IMR-90 (cell line): Measurements from ENCODE around the gene ZNF426. TPM values are rescaled to one million over a fixed set of nuclear protein-coding genes. Genes with fewer than 3 reads are reported as not detected.
A peak's percentile ranks its signal among the peaks of the same experiment; 100 is the strongest.

Source experiments
- ATAC-seq: fragments of 200-7000 bp; cut with Tn5 transposase; 2 replicates; pipeline ENCODE4 v1.9.1; 2020; ENCODE audit warnings: low read depth, mild to moderate bottlenecking, moderate library complexity
- BruUV-seq: library from RNA; stranded (reverse); fragments of 400-500 nt; replicated peaks from 2 replicates; lab custom pipeline; 2021; lab: Mats Ljungman, UMichigan
- CTCF ChIA-PET: fragments of 300-600 bp; formaldehyde crosslinking; extraction: SDS; loops from one replicate; lab custom pipeline; 2021; ENCODE audit warnings: antibody characterized with exemption; lab: Yijun Ruan, JAX
- POLR2A ChIA-PET: fragments of 300-600 bp; sonication (Branson Sonifier 250); formaldehyde crosslinking; loops from one replicate; lab custom pipeline; 2022; ENCODE audit warnings: antibody characterized with exemption; ENCODE audit not compliant: unreplicated experiment; lab: Charles Lee
- DNase-seq: peaks from one replicate; pipeline ENCODE4 v3.0.0; 2013
- H2AFZ ChIP-seq: replicated peaks from 2 replicates; pipeline ENCODE3; 2013; ENCODE audit warnings: low read length, mild to moderate bottlenecking; ENCODE audit not compliant: poor library complexity
- H2AK5ac ChIP-seq: 2 replicates; pipeline ENCODE4 v1.6.1; 2013; ENCODE audit warnings: low read depth, low read length, inconsistent platforms
- H2AK9ac ChIP-seq: replicated peaks from 2 replicates; pipeline ENCODE3; 2013; ENCODE audit warnings: mild to moderate bottlenecking, low read depth, low read length, moderate library complexity; ENCODE audit not compliant: poor library complexity
- H2BK120ac ChIP-seq: 2 replicates; pipeline ENCODE4 v1.6.1; 2013; ENCODE audit warnings: low read depth, low read length, inconsistent platforms
- H2BK15ac ChIP-seq: 3 replicates; pipeline ENCODE4 v1.6.1; 2013; ENCODE audit warnings: low read depth, low read length, inconsistent platforms
- H2BK20ac ChIP-seq: 2 replicates; pipeline ENCODE4 v1.6.1; 2013; ENCODE audit warnings: low read depth, mild to moderate bottlenecking, inconsistent platforms, low read length, moderate library complexity
- H2BK5ac ChIP-seq: 2 replicates; pipeline ENCODE4 v1.6.1; 2013; ENCODE audit warnings: mild to moderate bottlenecking, low read depth, low read length, inconsistent platforms; ENCODE audit not compliant: poor library complexity, severe bottlenecking
- H3K14ac ChIP-seq: replicated peaks from 2 replicates; pipeline ENCODE4 v1.6.1; 2013; ENCODE audit warnings: low read depth, low read length, inconsistent platforms
- H3K18ac ChIP-seq: 2 replicates; pipeline ENCODE4 v1.6.1; 2013; ENCODE audit warnings: low read depth, low read length, control low read depth
- H3K23ac ChIP-seq: 2 replicates; pipeline ENCODE4 v1.6.1; 2013; ENCODE audit warnings: low read depth, low read length, inconsistent platforms
- H3K27ac ChIP-seq: 2 replicates; pipeline ENCODE4 v1.5.1; 2013; ENCODE audit warnings: mild to moderate bottlenecking, control low read depth, low read length; ENCODE audit not compliant: insufficient read depth
- H3K27me3 ChIP-seq: 2 replicates; pipeline ENCODE4 v1.6.1; 2013; ENCODE audit warnings: low read length; ENCODE audit not compliant: control insufficient read depth, insufficient read depth
- H3K36me3 ChIP-seq: 2 replicates; pipeline ENCODE4 v1.6.1; 2013; ENCODE audit warnings: low read length, mixed read lengths; ENCODE audit not compliant: control insufficient read depth, insufficient read depth
- H3K4ac ChIP-seq: 2 replicates; pipeline ENCODE4 v1.6.1; 2013; ENCODE audit warnings: low read depth, low read length, inconsistent platforms
- H3K4me1 ChIP-seq: 2 replicates; pipeline ENCODE4 v1.6.1; 2013; ENCODE audit warnings: low read length, mixed read lengths; ENCODE audit not compliant: control insufficient read depth, insufficient read depth
- H3K4me2 ChIP-seq: 2 replicates; pipeline ENCODE4 v1.6.1; 2013; ENCODE audit warnings: low read depth, mild to moderate bottlenecking, control low read depth, low read length, moderate library complexity
- H3K4me3 ChIP-seq: 2 replicates; pipeline ENCODE4 v1.5.1; 2013; ENCODE audit warnings: low read depth, mild to moderate bottlenecking, control low read depth, low read length, moderate library complexity; ENCODE audit not compliant: insufficient read depth
- H3K56ac ChIP-seq: 2 replicates; pipeline ENCODE4 v1.6.1; 2013; ENCODE audit warnings: low read length, inconsistent platforms; ENCODE audit not compliant: insufficient read depth; ENCODE audit errors: extremely low read depth
- H3K79me1 ChIP-seq, 2 experiments: 2 replicates each; pipeline ENCODE4 v1.6.1; 2013; ENCODE audit warnings: low read length in 2 of 2, inconsistent platforms in 1 of 2, low read depth in 1 of 2
- H3K9ac ChIP-seq: 2 replicates; pipeline ENCODE4 v1.6.1; 2013; ENCODE audit warnings: low read depth, low read length, control low read depth
- H3K9me1 ChIP-seq: 2 replicates; pipeline ENCODE4 v1.6.1; 2013; ENCODE audit warnings: low read length, inconsistent platforms; ENCODE audit not compliant: insufficient read depth
- H3K9me3 ChIP-seq: 2 replicates; pipeline ENCODE4 v1.6.1; 2013; ENCODE audit warnings: low read length; ENCODE audit not compliant: control insufficient read depth, insufficient read depth
- H4K20me1 ChIP-seq: 2 replicates; pipeline ENCODE4 v1.6.1; 2013; ENCODE audit warnings: low read length, inconsistent platforms; ENCODE audit not compliant: insufficient read depth
- H4K5ac ChIP-seq: 2 replicates; pipeline ENCODE4 v1.6.1; 2013; ENCODE audit warnings: mild to moderate bottlenecking, low read depth, low read length, control low read depth
- H4K8ac ChIP-seq, 2 experiments: 2 replicates each; pipeline ENCODE4 v1.6.1; 2013; ENCODE audit warnings: low read depth in 2 of 2, low read length in 2 of 2, control low read depth in 1 of 2, inconsistent platforms in 1 of 2
- H4K91ac ChIP-seq: 2 replicates; pipeline ENCODE4 v1.6.1; 2013; ENCODE audit warnings: low read depth, low read length, inconsistent platforms; ENCODE audit not compliant: insufficient read depth
- BHLHE40 ChIP-seq: fragments of 150-350 bp; IDR thresholded peaks from 2 replicates; pipeline ENCODE4 v1.6.1; 2016; ENCODE audit warnings: mild to moderate bottlenecking, low read depth, low read length
- CEBPB ChIP-seq: IDR thresholded peaks from 2 replicates; pipeline ENCODE4 v1.6.1; 2012; ENCODE audit warnings: low read depth, low read length, improper control_type of control experiment
- CTCF ChIP-seq: conservative IDR thresholded peaks from 2 replicates; pipeline ENCODE4 v1.5.1; 2012; ENCODE audit warnings: mild to moderate bottlenecking, low read depth, low read length, improper control_type of control experiment
- ELK1 ChIP-seq: fragments of 150-350 bp; IDR thresholded peaks from 2 replicates; pipeline ENCODE4 v1.6.1; 2016; ENCODE audit warnings: low read depth, mild to moderate bottlenecking, low read length, moderate library complexity, borderline replicate concordance
- FOS ChIP-seq: fragments of 150-350 bp; IDR thresholded peaks from 2 replicates; pipeline ENCODE4 v1.6.1; 2016; ENCODE audit warnings: low read depth, low read length
- MAFK ChIP-seq: IDR thresholded peaks from 2 replicates; pipeline ENCODE4 v1.6.1; 2012; ENCODE audit warnings: low read depth, low read length, improper control_type of control experiment
- MAZ ChIP-seq: IDR thresholded peaks from 2 replicates; pipeline ENCODE4 v1.6.1; 2012; ENCODE audit warnings: low read depth, mild to moderate bottlenecking, low read length, improper control_type of control experiment, moderate library complexity, borderline replicate concordance
- MXI1 ChIP-seq: IDR thresholded peaks from 2 replicates; pipeline ENCODE4 v1.6.1; 2012; ENCODE audit warnings: low read depth, mild to moderate bottlenecking, low read length, moderate library complexity, borderline replicate concordance
- NFE2L2 ChIP-seq: fragments of 150-350 bp; IDR thresholded peaks from 2 replicates; pipeline ENCODE4 v1.6.1; 2016; ENCODE audit warnings: low read depth, mild to moderate bottlenecking, low read length
- POLR2A ChIP-seq: IDR thresholded peaks from 2 replicates; pipeline ENCODE4 v1.6.1; 2012; ENCODE audit warnings: mild to moderate bottlenecking, low read depth, low read length
- RAD21 ChIP-seq: IDR thresholded peaks from 2 replicates; pipeline ENCODE4 v1.6.1; 2012; ENCODE audit warnings: low read length, improper control_type of control experiment
- RCOR1 ChIP-seq: IDR thresholded peaks from 2 replicates; pipeline ENCODE4 v1.6.1; 2012; ENCODE audit warnings: mild to moderate bottlenecking, low read length, improper control_type of control experiment; ENCODE audit not compliant: insufficient replicate concordance
- RFX5 ChIP-seq: IDR thresholded peaks from 2 replicates; pipeline ENCODE4 v1.8.0; 2012; ENCODE audit warnings: low read depth, mild to moderate bottlenecking, low read length, moderate library complexity
- SMC3 ChIP-seq: fragments of 150-350 bp; IDR thresholded peaks from 2 replicates; pipeline ENCODE4 v1.6.1; 2016; ENCODE audit warnings: low read depth, mild to moderate bottlenecking, antibody characterized with exemption, low read length, moderate library complexity
- USF2 ChIP-seq: fragments of 150-350 bp; IDR thresholded peaks from 2 replicates; pipeline ENCODE4 v1.6.1; 2017; ENCODE audit warnings: mild to moderate bottlenecking, antibody characterized with exemption, low read length, low read depth
- WGBS, 2 experiments: methylation state at CpG; one replicate each; pipeline versions ENCODE4 v1.1.5 to v1.1.7; 2013; ENCODE audit warnings: missing lambda C conversion rate in 2 of 2; ENCODE audit not compliant: insufficient read length in 1 of 2; ENCODE audit errors: extremely low coverage in 2 of 2; 5-methylcytosine and 5-hydroxymethylcytosine counted together
- dilution Hi-C: fragments of 300-500 bp; cut with HindIII; formaldehyde crosslinking; loops from one replicate; pipeline ENCODE4 v1.14.3; 2018; ENCODE audit warnings: low sequenced_read_pairs; ENCODE audit not compliant: unreplicated experiment
- in situ Hi-C: fragments of 300-500 bp; cut with MboI; formaldehyde crosslinking; loops from 3 replicates; pipeline ENCODE4 v1.14.3; 2019; ENCODE audit warnings: low sequenced_read_pairs, inconsistent platforms, mixed read lengths
- intact Hi-C: fragments of 100-400 bp; cut with micrococcal nuclease; formaldehyde crosslinking; loops from 2 replicates; pipeline ENCODE4 v1.10.0; 2022
- polyA plus RNA-seq, 3 experiments: library from polyadenylated mRNA; depleted of rRNA; stranded (reverse); fragments of >200 nt; gene quantifications; 2 replicates each; pipeline ENCODE4 v1.2.3, GENCODE V29; 2012; ENCODE audit warnings: low replicate concordance in 1 of 3
- total RNA-seq: library from RNA; depleted of rRNA; stranded (reverse); fragments of >200 nt; gene quantifications from 2 replicates; pipeline ENCODE4 v1.2.3, GENCODE V29; 2012

ZNF426 gene
- total and polyA plus RNA-seq, 2 of the 4 experiments (the other 2 are of a cell fraction) = 4.4 to 30.1 TPM

- Histone ChIP-seq H3K4me3 (no peak overlapping the region), H3K23ac (no peak overlapping the region), H4K8ac (no peak overlapping the region), H3K27ac (no peak overlapping the region), H3K14ac (no peak overlapping the region), H3K56ac (no peak overlapping the region), H3K9ac (no peak overlapping the region), H3K4ac (no peak overlapping the region), H2BK5ac (no peak overlapping the region), H2AK5ac (no peak overlapping the region), H2BK120ac (no peak overlapping the region), H2BK20ac (no peak overlapping the region), H3K36me3 (peaks cover 53% of the 10 kb centered on the region), H2AK9ac (no peak overlapping the region), H2AFZ (no peak overlapping the region), H3K4me2 (no peak overlapping the region), H3K4me1 (no peaks in the 10 kb centered on the region), H2BK15ac (no peak overlapping the region), H3K9me1 (no peaks in the 10 kb centered on the region), H4K20me1 (peaks cover 3% of the 10 kb centered on the region; the same call in 1 of the 2 replicates), H4K91ac (no peak overlapping the region), H3K18ac (no peak overlapping the region), H3K79me1 (peaks cover 3 to 23% of the 10 kb centered on the region in 2 experiments; a peak in 2 of 4 replicates), H3K9me3 (peaks cover 82% of the 10 kb centered on the region), H4K5ac (no peak overlapping the region), H3K27me3 (no peaks in the 10 kb centered on the region)
- no CpG with 5 or more reads among the region's 9 CpGs for WGBS, 2 experiments
- DNase-seq = peak; percentile 7
- POLR2A ChIA-PET = no interaction called here
- no peak for ATAC-seq
- TSS peak; percentile 19 for BruUV-seq
- dilution Hi-C loops (no loop called here), intact Hi-C loops (no loop called here), in situ Hi-C loops (no loop called here)
- CTCF ChIA-PET = no interaction called here
- TF ChIP-seq CEBPB (no peak), BHLHE40 (no peak), MAZ (no peak), RFX5 (no peak), SMC3 (no peak), POLR2A (no peak), MAFK (no peak), ELK1 (no peak), USF2 (no peak), FOS (no peak), RAD21 (no peak), MXI1 (no peak), NFE2L2 (no peak), RCOR1 (no peak), CTCF (no peak)
Observed at GRCh38 chr19:9565900-9566705, 27.7 kb upstream of the ZNF426 start.
